SK-N-SH (cell line): ENCODE data around the gene MBP. TPM values are rescaled to one million over a fixed set of nuclear protein-coding genes. Genes with fewer than 3 reads are reported as not detected.

Experiments used
- CTCF ChIA-PET: fragments of 300-600, 350-600 bp; formaldehyde crosslinking; extraction: SDS; loops from one replicate; lab custom pipeline; 2021; lab: Yijun Ruan, JAX
- POLR2A ChIA-PET: fragments of 350-600 bp; sonication (Branson Sonifier 250); formaldehyde crosslinking; extraction: SDS; loops from one replicate; lab custom pipeline; 2020; ENCODE audit warnings: antibody characterized with exemption, inconsistent platforms; lab: Yijun Ruan, JAX
- DNase-seq: peaks from one replicate; pipeline ENCODE4 v3.0.0; 2012
- H2AFZ ChIP-seq: fragments of 200-600 bp; sonication (generic); 2 replicates; pipeline ENCODE4 v1.8.1; 2016; ENCODE audit warnings: antibody characterized with exemption, mild to moderate bottlenecking, low read depth
- H3F3A ChIP-seq: fragments of 200-600 bp; sonication (generic); replicated peaks from 2 replicates; pipeline ENCODE3; 2016; ENCODE audit warnings: antibody characterized with exemption, mild to moderate bottlenecking; ENCODE audit not compliant: insufficient read depth
- H3K27ac ChIP-seq, 2 experiments: fragments of 200-500 bp in 1 of 2; fragments of 200-600 bp in 1 of 2; sonication (Bioruptor generic) in 1 of 2; sonication (generic), shearing (Covaris generic) in 1 of 2; 2 replicates each; pipeline versions ENCODE4 v1.5.1 to v1.6.1; 2014 to 2016; ENCODE audit warnings: low read depth in 2 of 2, inconsistent platforms in 1 of 2, low read length in 1 of 2, mild to moderate bottlenecking in 1 of 2, mixed read lengths in 1 of 2
- H3K27me3 ChIP-seq: fragments of 200-600 bp; sonication (generic), shearing (Covaris generic); 2 replicates; pipeline ENCODE4 v1.6.1; 2016; ENCODE audit warnings: mixed run types; ENCODE audit not compliant: insufficient read depth
- H3K36me3 ChIP-seq, 2 experiments: fragments of 200-500 bp in 1 of 2; fragments of 200-600 bp in 1 of 2; sonication (Bioruptor generic) in 1 of 2; sonication (generic) in 1 of 2; replicated peaks in 1 of 2; 2 replicates each; pipeline versions ENCODE3 to v1.5.1; 2014 to 2016; ENCODE audit warnings: low read length in 1 of 2, mild to moderate bottlenecking in 1 of 2; ENCODE audit not compliant: insufficient read depth in 2 of 2, control insufficient read depth in 1 of 2
- H3K4me1 ChIP-seq, 2 experiments: fragments of 200-500 bp in 1 of 2; fragments of 200-600 bp in 1 of 2; sonication (Bioruptor generic) in 1 of 2; sonication (generic), shearing (Covaris generic) in 1 of 2; 2 replicates each; pipeline versions ENCODE4 v1.5.1 to v1.6.1; 2014 to 2016; ENCODE audit warnings: low read depth in 1 of 2, low read length in 1 of 2, mixed run types in 1 of 2; ENCODE audit not compliant: insufficient read depth in 2 of 2, control insufficient read depth in 1 of 2
- H3K4me2 ChIP-seq: fragments of 200-600 bp; sonication (generic), shearing (Covaris generic); 2 replicates; pipeline ENCODE4 v1.6.1; 2017; ENCODE audit warnings: mixed run types
- H3K4me3 ChIP-seq, 2 experiments: fragments of 200-500 bp in 1 of 2; fragments of 200-600 bp in 1 of 2; sonication (Bioruptor generic) in 1 of 2; sonication (generic), shearing (Covaris generic) in 1 of 2; 2 replicates each; pipeline versions ENCODE4 v1.5.1 to v1.8.1; 2014 to 2016; ENCODE audit warnings: low read depth in 2 of 2, inconsistent platforms in 1 of 2, low read length in 1 of 2, mild to moderate bottlenecking in 1 of 2, mixed read lengths in 1 of 2, moderate library complexity in 1 of 2
- H3K79me2 ChIP-seq: fragments of 200-600 bp; sonication (generic); 2 replicates; pipeline ENCODE4 v1.8.1; 2017; ENCODE audit warnings: mild to moderate bottlenecking; ENCODE audit not compliant: insufficient read depth
- H3K9ac ChIP-seq: fragments of 200-600 bp; sonication (generic); 2 replicates; pipeline ENCODE4 v1.6.1; 2017; ENCODE audit warnings: mixed run types
- H3K9me2 ChIP-seq: fragments of 200-600 bp; sonication (generic); 2 replicates; pipeline ENCODE4 v1.6.1; 2017; ENCODE audit warnings: mixed run types
- H3K9me3 ChIP-seq: fragments of 200-600 bp; sonication (generic); 2 replicates; pipeline ENCODE4 v1.6.1; 2017; ENCODE audit warnings: mixed run types, mild to moderate bottlenecking, moderate library complexity
- H4K20me1 ChIP-seq: fragments of 200-600 bp; sonication (generic); 2 replicates; pipeline ENCODE4 v1.6.1; 2017; ENCODE audit warnings: mild to moderate bottlenecking, mixed run types; ENCODE audit not compliant: insufficient read depth
- CHD2 ChIP-seq: fragments of 150-350 bp; IDR thresholded peaks from 2 replicates; pipeline ENCODE4 v1.6.1; 2018; ENCODE audit warnings: low read length; ENCODE audit not compliant: partially characterized antibody
- ELF1 ChIP-seq: IDR thresholded peaks from 2 replicates; pipeline ENCODE4 v1.4.0; 2012
- EP300 ChIP-seq, 2 experiments: IDR thresholded peaks; 2 replicates each; pipeline versions ENCODE4 v1.4.0 to v1.6.1; 2012; ENCODE audit warnings: borderline replicate concordance in 1 of 2, low read depth in 1 of 2, low read length in 1 of 2
- EZH2phosphoT487 ChIP-seq: fragments of 200-600 bp; sonication (generic); IDR thresholded peaks from 2 replicates; pipeline ENCODE4 v1.6.1; 2017; ENCODE audit warnings: low read depth, mixed run types, mild to moderate bottlenecking, antibody characterized with exemption, moderate library complexity, borderline replicate concordance
- MEF2A ChIP-seq: IDR thresholded peaks from 2 replicates; pipeline ENCODE4 v1.4.0; 2012; ENCODE audit warnings: low read depth, borderline replicate concordance
- RAD21 ChIP-seq: IDR thresholded peaks from 2 replicates; pipeline ENCODE4 v1.6.1; 2012; ENCODE audit warnings: mild to moderate bottlenecking, low read length
- RCOR1 ChIP-seq: fragments of 150-350 bp; IDR thresholded peaks from 2 replicates; pipeline ENCODE4 v1.6.1; 2017; ENCODE audit warnings: antibody characterized with exemption, low read length
- RFX5 ChIP-seq: IDR thresholded peaks from 2 replicates; pipeline ENCODE4 v1.6.1; 2012; ENCODE audit warnings: mild to moderate bottlenecking, improper control_type of control experiment, low read length
- RXRA ChIP-seq: IDR thresholded peaks from 2 replicates; pipeline ENCODE4 v1.4.0; 2012; ENCODE audit warnings: low read depth, mild to moderate bottlenecking, borderline replicate concordance
- SMC3 ChIP-seq: IDR thresholded peaks from 2 replicates; pipeline ENCODE4 v1.6.1; 2012; ENCODE audit warnings: low read depth, low read length, improper control_type of control experiment
- TCF12 ChIP-seq: IDR thresholded peaks from 2 replicates; pipeline ENCODE4 v1.4.0; 2012
- WGBS: methylation state at CpG from one replicate; pipeline ENCODE4 v1.1.6; 2017; ENCODE audit warnings: low lambda C conversion rate; 5-methylcytosine and 5-hydroxymethylcytosine counted together
- polyA plus RNA-seq, 3 experiments: library from polyadenylated mRNA; depleted of rRNA; stranded (reverse); fragments of >200 nt; gene quantifications; 2 replicates each; pipeline ENCODE4 v1.2.3, GENCODE V29; 2012
- TF ChIP-seq, protein P1 (sequence below): IDR thresholded peaks from 2 replicates; pipeline ENCODE4; 2012
- TF ChIP-seq, protein P2 (sequence below): IDR thresholded peaks from 2 replicates; pipeline ENCODE4 v1.4.0; 2012; ENCODE audit warnings: low read depth
- TF ChIP-seq, protein P3 (sequence below): fragments of 150-350 bp; IDR thresholded peaks from 2 replicates; pipeline ENCODE4 v1.6.1; 2016; ENCODE audit warnings: mild to moderate bottlenecking, low read depth, low read length
- TF ChIP-seq, protein P4 (sequence below): IDR thresholded peaks from 2 replicates; pipeline ENCODE4 v1.4.0; 2012; ENCODE audit warnings: low read depth, borderline replicate concordance
- TF ChIP-seq, protein P5 (sequence below): IDR thresholded peaks from 2 replicates; pipeline ENCODE4 v1.6.1; 2012; ENCODE audit warnings: mild to moderate bottlenecking, low read depth, low read length, moderate library complexity

The MBP gene
- polyA plus RNA-seq, 1 of the 3 experiments (the other 2 are of a cell fraction): 1.6 TPM

DNA sequence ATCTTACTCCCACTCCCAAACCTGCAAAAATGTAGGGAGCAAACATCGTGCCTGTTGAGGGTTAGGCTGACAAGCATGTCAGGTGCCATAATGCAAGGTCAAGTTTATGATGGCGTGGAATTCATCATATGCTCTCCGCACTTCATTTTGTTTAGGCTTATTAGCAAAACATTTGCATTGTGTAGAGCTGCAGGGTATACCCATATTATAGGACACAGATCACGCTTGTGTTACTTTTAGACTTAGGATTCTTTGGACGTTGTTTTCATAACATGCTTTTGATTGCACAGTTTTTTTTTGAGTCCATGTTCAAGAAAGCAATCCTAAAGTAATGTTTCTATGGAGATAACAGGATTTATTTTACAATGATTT lies 22.9 kb downstream of the MBP start:
- Histone ChIP-seq H3K27me3 (no peaks in the 10 kb centered on the region), H3K9me2 (no peaks in the 10 kb centered on the region), H3K4me3 (no peak overlapping the region), H3K4me2 (no peak overlapping the region), H2AFZ (no peak overlapping the region), H3K9ac (no peak overlapping the region), H4K20me1 (no peaks in the 10 kb centered on the region), H3F3A (no peaks in the 10 kb centered on the region), H3K36me3 (no peaks in the 10 kb centered on the region), H3K79me2 (no peaks in the 10 kb centered on the region), H3K27ac (no peak overlapping the region), H3K4me1 (peaks cover 0 to 12% of the 10 kb centered on the region in 2 experiments; a peak in 2 of 4 replicates), H3K9me3 (no peaks in the 10 kb centered on the region)
- ChIA-PET CTCF (no interaction called here), POLR2A (no interaction called here)
- WGBS: 99% methylated on average over 5 of the region's 5 CpGs
- no peak for TF ChIP-seq RFX5
- no peak for TF ChIP-seq ELF1
- TF ChIP-seq CHD2: no peak
- TF ChIP-seq, protein P1, sequence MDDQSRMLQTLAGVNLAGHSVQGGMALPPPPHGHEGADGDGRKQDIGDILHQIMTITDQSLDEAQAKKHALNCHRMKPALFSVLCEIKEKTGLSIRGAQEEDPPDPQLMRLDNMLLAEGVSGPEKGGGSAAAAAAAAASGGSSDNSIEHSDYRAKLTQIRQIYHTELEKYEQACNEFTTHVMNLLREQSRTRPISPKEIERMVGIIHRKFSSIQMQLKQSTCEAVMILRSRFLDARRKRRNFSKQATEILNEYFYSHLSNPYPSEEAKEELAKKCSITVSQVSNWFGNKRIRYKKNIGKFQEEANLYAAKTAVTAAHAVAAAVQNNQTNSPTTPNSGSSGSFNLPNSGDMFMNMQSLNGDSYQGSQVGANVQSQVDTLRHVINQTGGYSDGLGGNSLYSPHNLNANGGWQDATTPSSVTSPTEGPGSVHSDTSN: no peak
- DNase-seq: no peak

DNA sequence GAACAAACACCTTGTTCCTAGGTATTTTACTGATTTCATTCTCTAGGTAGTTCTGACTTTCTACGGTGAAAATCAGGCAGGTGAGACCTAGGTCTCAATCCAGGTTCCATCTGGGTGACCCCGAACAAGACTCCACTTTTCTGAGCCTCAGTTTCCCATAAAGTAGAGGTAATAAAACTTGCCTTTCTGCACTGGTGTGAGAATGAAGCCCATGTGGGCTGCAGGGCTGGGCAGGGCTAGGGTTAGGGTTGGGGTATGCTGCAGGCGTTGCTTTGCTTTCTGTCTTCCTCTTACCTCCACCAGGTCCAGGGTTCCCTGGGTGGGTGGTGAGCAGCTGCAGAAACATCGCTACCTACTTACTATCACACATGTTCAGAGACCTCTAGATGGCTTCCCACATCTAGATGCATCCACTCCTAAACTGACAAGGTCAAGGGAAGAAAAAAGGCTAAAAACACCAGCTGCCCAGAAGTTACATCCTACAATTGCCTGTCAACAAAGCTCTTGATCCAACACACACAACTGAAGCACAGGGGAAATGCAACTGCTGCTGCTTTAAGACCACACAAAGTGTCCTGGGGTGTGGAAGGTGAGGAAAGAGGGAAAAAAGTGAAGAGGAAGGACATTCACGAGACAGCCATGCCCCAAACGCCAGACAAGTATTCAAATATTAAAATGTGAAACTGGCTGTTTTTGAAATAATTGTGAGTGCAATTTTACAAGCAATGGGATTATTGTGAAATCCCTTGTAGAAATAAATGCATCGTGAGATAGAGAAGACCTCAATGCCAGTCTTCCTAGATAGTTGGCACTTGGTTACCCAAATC lies 23.5 kb downstream of the MBP start:
- Histone ChIP-seq H3K36me3 (no peaks in the 10 kb centered on the region), H3K27me3 (no peaks in the 10 kb centered on the region), H3K79me2 (no peaks in the 10 kb centered on the region), H2AFZ (no peak overlapping the region), H3K4me2 (peak overlapping the region; percentile 38; the same call in 1 of the 2 replicates), H3K9ac (no peak overlapping the region), H3K9me2 (no peaks in the 10 kb centered on the region), H4K20me1 (no peaks in the 10 kb centered on the region), H3K4me3 (no peak overlapping the region), H3K27ac (peak overlapping the region; percentile 10 to 58; a peak in 2 of 4 replicates), H3K4me1 (peaks cover 6 to 12% of the 10 kb centered on the region in 2 experiments; a peak in 3 of 4 replicates), H3F3A (peaks cover under 1% of the 10 kb centered on the region), H3K9me3 (no peaks in the 10 kb centered on the region)
- CTCF ChIA-PET: no interaction called here
- POLR2A ChIA-PET: no interaction called here
- DNase-seq: no peak
- WGBS: 93% methylated on average over 7 of the region's 7 CpGs
- no peak for TF ChIP-seq RCOR1
- TF ChIP-seq RXRA: no peak
- no peak for TF ChIP-seq MEF2A
- TF ChIP-seq RFX5: no peak
- no peak for TF ChIP-seq SMC3
- TF ChIP-seq, protein P2, sequence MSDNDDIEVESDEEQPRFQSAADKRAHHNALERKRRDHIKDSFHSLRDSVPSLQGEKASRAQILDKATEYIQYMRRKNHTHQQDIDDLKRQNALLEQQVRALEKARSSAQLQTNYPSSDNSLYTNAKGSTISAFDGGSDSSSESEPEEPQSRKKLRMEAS: no peak
- TF ChIP-seq, protein P3, sequence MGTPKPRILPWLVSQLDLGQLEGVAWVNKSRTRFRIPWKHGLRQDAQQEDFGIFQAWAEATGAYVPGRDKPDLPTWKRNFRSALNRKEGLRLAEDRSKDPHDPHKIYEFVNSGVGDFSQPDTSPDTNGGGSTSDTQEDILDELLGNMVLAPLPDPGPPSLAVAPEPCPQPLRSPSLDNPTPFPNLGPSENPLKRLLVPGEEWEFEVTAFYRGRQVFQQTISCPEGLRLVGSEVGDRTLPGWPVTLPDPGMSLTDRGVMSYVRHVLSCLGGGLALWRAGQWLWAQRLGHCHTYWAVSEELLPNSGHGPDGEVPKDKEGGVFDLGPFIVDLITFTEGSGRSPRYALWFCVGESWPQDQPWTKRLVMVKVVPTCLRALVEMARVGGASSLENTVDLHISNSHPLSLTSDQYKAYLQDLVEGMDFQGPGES: no peak
- TF ChIP-seq TCF12: no peak
- TF ChIP-seq, protein P4, sequence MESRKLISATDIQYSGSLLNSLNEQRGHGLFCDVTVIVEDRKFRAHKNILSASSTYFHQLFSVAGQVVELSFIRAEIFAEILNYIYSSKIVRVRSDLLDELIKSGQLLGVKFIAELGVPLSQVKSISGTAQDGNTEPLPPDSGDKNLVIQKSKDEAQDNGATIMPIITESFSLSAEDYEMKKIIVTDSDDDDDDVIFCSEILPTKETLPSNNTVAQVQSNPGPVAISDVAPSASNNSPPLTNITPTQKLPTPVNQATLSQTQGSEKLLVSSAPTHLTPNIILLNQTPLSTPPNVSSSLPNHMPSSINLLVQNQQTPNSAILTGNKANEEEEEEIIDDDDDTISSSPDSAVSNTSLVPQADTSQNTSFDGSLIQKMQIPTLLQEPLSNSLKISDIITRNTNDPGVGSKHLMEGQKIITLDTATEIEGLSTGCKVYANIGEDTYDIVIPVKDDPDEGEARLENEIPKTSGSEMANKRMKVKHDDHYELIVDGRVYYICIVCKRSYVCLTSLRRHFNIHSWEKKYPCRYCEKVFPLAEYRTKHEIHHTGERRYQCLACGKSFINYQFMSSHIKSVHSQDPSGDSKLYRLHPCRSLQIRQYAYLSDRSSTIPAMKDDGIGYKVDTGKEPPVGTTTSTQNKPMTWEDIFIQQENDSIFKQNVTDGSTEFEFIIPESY: no peak
- no peak for TF ChIP-seq EZH2phosphoT487
- TF ChIP-seq, protein P5, sequence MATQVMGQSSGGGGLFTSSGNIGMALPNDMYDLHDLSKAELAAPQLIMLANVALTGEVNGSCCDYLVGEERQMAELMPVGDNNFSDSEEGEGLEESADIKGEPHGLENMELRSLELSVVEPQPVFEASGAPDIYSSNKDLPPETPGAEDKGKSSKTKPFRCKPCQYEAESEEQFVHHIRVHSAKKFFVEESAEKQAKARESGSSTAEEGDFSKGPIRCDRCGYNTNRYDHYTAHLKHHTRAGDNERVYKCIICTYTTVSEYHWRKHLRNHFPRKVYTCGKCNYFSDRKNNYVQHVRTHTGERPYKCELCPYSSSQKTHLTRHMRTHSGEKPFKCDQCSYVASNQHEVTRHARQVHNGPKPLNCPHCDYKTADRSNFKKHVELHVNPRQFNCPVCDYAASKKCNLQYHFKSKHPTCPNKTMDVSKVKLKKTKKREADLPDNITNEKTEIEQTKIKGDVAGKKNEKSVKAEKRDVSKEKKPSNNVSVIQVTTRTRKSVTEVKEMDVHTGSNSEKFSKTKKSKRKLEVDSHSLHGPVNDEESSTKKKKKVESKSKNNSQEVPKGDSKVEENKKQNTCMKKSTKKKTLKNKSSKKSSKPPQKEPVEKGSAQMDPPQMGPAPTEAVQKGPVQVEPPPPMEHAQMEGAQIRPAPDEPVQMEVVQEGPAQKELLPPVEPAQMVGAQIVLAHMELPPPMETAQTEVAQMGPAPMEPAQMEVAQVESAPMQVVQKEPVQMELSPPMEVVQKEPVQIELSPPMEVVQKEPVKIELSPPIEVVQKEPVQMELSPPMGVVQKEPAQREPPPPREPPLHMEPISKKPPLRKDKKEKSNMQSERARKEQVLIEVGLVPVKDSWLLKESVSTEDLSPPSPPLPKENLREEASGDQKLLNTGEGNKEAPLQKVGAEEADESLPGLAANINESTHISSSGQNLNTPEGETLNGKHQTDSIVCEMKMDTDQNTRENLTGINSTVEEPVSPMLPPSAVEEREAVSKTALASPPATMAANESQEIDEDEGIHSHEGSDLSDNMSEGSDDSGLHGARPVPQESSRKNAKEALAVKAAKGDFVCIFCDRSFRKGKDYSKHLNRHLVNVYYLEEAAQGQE: no peak
- no peak for TF ChIP-seq RAD21
- TF ChIP-seq EP300 (IDR thresholded peaks at IDR 0.05; ENCODE audit: borderline replicate concordance in 1 of 2, low read depth in 1 of 2, low read length in 1 of 2): no peak
